SK-N-SH (cell line): ENCODE measurements around the gene UBR1. TPM values are rescaled to one million over a fixed set of nuclear protein-coding genes. Genes with fewer than 3 reads are reported as not detected.

Experiments used
- CTCF ChIA-PET: fragments of 300-600, 350-600 bp; formaldehyde crosslinking; extraction: SDS; loops from one replicate; lab custom pipeline; 2021; lab: Yijun Ruan, JAX
- POLR2A ChIA-PET: fragments of 350-600 bp; sonication (Branson Sonifier 250); formaldehyde crosslinking; extraction: SDS; loops from one replicate; lab custom pipeline; 2020; ENCODE audit warnings: antibody characterized with exemption, inconsistent platforms; lab: Yijun Ruan, JAX
- DNase-seq: peaks from one replicate; pipeline ENCODE4 v3.0.0; 2012
- H2AFZ ChIP-seq: fragments of 200-600 bp; sonication (generic); 2 replicates; pipeline ENCODE4 v1.8.1; 2016; ENCODE audit warnings: antibody characterized with exemption, mild to moderate bottlenecking, low read depth
- H3F3A ChIP-seq: fragments of 200-600 bp; sonication (generic); replicated peaks from 2 replicates; pipeline ENCODE3; 2016; ENCODE audit warnings: antibody characterized with exemption, mild to moderate bottlenecking; ENCODE audit not compliant: insufficient read depth
- H3K27ac ChIP-seq, 2 experiments: fragments of 200-500 bp in 1 of 2; fragments of 200-600 bp in 1 of 2; sonication (Bioruptor generic) in 1 of 2; sonication (generic), shearing (Covaris generic) in 1 of 2; 2 replicates each; pipeline versions ENCODE4 v1.5.1 to v1.6.1; 2014 to 2016; ENCODE audit warnings: low read depth in 2 of 2, inconsistent platforms in 1 of 2, low read length in 1 of 2, mild to moderate bottlenecking in 1 of 2, mixed read lengths in 1 of 2
- H3K27me3 ChIP-seq: fragments of 200-600 bp; sonication (generic), shearing (Covaris generic); 2 replicates; pipeline ENCODE4 v1.6.1; 2016; ENCODE audit warnings: mixed run types; ENCODE audit not compliant: insufficient read depth
- H3K36me3 ChIP-seq, 2 experiments: fragments of 200-500 bp in 1 of 2; fragments of 200-600 bp in 1 of 2; sonication (Bioruptor generic) in 1 of 2; sonication (generic) in 1 of 2; replicated peaks in 1 of 2; 2 replicates each; pipeline versions ENCODE3 to v1.5.1; 2014 to 2016; ENCODE audit warnings: low read length in 1 of 2, mild to moderate bottlenecking in 1 of 2; ENCODE audit not compliant: insufficient read depth in 2 of 2, control insufficient read depth in 1 of 2
- H3K4me1 ChIP-seq, 2 experiments: fragments of 200-500 bp in 1 of 2; fragments of 200-600 bp in 1 of 2; sonication (Bioruptor generic) in 1 of 2; sonication (generic), shearing (Covaris generic) in 1 of 2; 2 replicates each; pipeline versions ENCODE4 v1.5.1 to v1.6.1; 2014 to 2016; ENCODE audit warnings: low read depth in 1 of 2, low read length in 1 of 2, mixed run types in 1 of 2; ENCODE audit not compliant: insufficient read depth in 2 of 2, control insufficient read depth in 1 of 2
- H3K4me2 ChIP-seq: fragments of 200-600 bp; sonication (generic), shearing (Covaris generic); 2 replicates; pipeline ENCODE4 v1.6.1; 2017; ENCODE audit warnings: mixed run types
- H3K4me3 ChIP-seq, 2 experiments: fragments of 200-500 bp in 1 of 2; fragments of 200-600 bp in 1 of 2; sonication (Bioruptor generic) in 1 of 2; sonication (generic), shearing (Covaris generic) in 1 of 2; 2 replicates each; pipeline versions ENCODE4 v1.5.1 to v1.8.1; 2014 to 2016; ENCODE audit warnings: low read depth in 2 of 2, inconsistent platforms in 1 of 2, low read length in 1 of 2, mild to moderate bottlenecking in 1 of 2, mixed read lengths in 1 of 2, moderate library complexity in 1 of 2
- H3K79me2 ChIP-seq: fragments of 200-600 bp; sonication (generic); 2 replicates; pipeline ENCODE4 v1.8.1; 2017; ENCODE audit warnings: mild to moderate bottlenecking; ENCODE audit not compliant: insufficient read depth
- H3K9ac ChIP-seq: fragments of 200-600 bp; sonication (generic); 2 replicates; pipeline ENCODE4 v1.6.1; 2017; ENCODE audit warnings: mixed run types
- H3K9me2 ChIP-seq: fragments of 200-600 bp; sonication (generic); 2 replicates; pipeline ENCODE4 v1.6.1; 2017; ENCODE audit warnings: mixed run types
- H3K9me3 ChIP-seq: fragments of 200-600 bp; sonication (generic); 2 replicates; pipeline ENCODE4 v1.6.1; 2017; ENCODE audit warnings: mixed run types, mild to moderate bottlenecking, moderate library complexity
- H4K20me1 ChIP-seq: fragments of 200-600 bp; sonication (generic); 2 replicates; pipeline ENCODE4 v1.6.1; 2017; ENCODE audit warnings: mild to moderate bottlenecking, mixed run types; ENCODE audit not compliant: insufficient read depth
- EP300 ChIP-seq, 2 experiments: IDR thresholded peaks; 2 replicates each; pipeline versions ENCODE4 v1.4.0 to v1.6.1; 2012; ENCODE audit warnings: borderline replicate concordance in 1 of 2, low read depth in 1 of 2, low read length in 1 of 2
- JUND ChIP-seq: IDR thresholded peaks from 2 replicates; pipeline ENCODE4 v1.4.0; 2012
- MEF2A ChIP-seq: IDR thresholded peaks from 2 replicates; pipeline ENCODE4 v1.4.0; 2012; ENCODE audit warnings: low read depth, borderline replicate concordance
- MXI1 ChIP-seq: IDR thresholded peaks from 2 replicates; pipeline ENCODE4 v1.6.1; 2012; ENCODE audit warnings: mild to moderate bottlenecking, low read depth, low read length, improper control_type of control experiment
- NFIC ChIP-seq: IDR thresholded peaks from 2 replicates; pipeline ENCODE4 v1.4.0; 2012; ENCODE audit warnings: borderline replicate concordance
- RFX5 ChIP-seq: IDR thresholded peaks from 2 replicates; pipeline ENCODE4 v1.6.1; 2012; ENCODE audit warnings: mild to moderate bottlenecking, improper control_type of control experiment, low read length
- RXRA ChIP-seq: IDR thresholded peaks from 2 replicates; pipeline ENCODE4 v1.4.0; 2012; ENCODE audit warnings: low read depth, mild to moderate bottlenecking, borderline replicate concordance
- SIN3A ChIP-seq: IDR thresholded peaks from 2 replicates; pipeline ENCODE4 v1.6.1; 2012; ENCODE audit warnings: low read depth, mild to moderate bottlenecking, low read length, moderate library complexity, borderline replicate concordance
- YY1 ChIP-seq: IDR thresholded peaks from 2 replicates; pipeline ENCODE4 v1.4.0; 2012; ENCODE audit warnings: low read depth, mild to moderate bottlenecking
- WGBS: methylation state at CpG from one replicate; pipeline ENCODE4 v1.1.6; 2017; ENCODE audit warnings: low lambda C conversion rate; 5-methylcytosine and 5-hydroxymethylcytosine counted together
- polyA plus RNA-seq, 3 experiments: library from polyadenylated mRNA; depleted of rRNA; stranded (reverse); fragments of >200 nt; gene quantifications; 2 replicates each; pipeline ENCODE4 v1.2.3, GENCODE V29; 2012
- TF ChIP-seq, protein P1 (sequence below): IDR thresholded peaks from 2 replicates; pipeline ENCODE4 v1.4.0; 2012; ENCODE audit warnings: low read depth, borderline replicate concordance
- TF ChIP-seq, protein P2 (sequence below): fragments of 150-350 bp; IDR thresholded peaks from 2 replicates; pipeline ENCODE4 v1.6.1; 2017; ENCODE audit warnings: antibody characterized with exemption, low read length, low read depth, borderline replicate concordance
- TF ChIP-seq, protein P3 (sequence below): IDR thresholded peaks from 2 replicates; pipeline ENCODE4 v1.4.0; 2012; ENCODE audit warnings: low read depth
- TF ChIP-seq, protein P4 (sequence below): fragments of 200-600 bp; sonication (generic); IDR thresholded peaks from 2 replicates; pipeline ENCODE4 v1.6.1; 2017; ENCODE audit warnings: antibody characterized with exemption, mild to moderate bottlenecking, moderate library complexity
- TF ChIP-seq, protein P5 (sequence below): IDR thresholded peaks from 2 replicates; pipeline ENCODE4 v1.4.0; 2012; ENCODE audit warnings: low read depth, borderline replicate concordance

Gene UBR1
- polyA plus RNA-seq, 1 of the 3 experiments (the other 2 are of a cell fraction) = 3.7 TPM

DNA sequence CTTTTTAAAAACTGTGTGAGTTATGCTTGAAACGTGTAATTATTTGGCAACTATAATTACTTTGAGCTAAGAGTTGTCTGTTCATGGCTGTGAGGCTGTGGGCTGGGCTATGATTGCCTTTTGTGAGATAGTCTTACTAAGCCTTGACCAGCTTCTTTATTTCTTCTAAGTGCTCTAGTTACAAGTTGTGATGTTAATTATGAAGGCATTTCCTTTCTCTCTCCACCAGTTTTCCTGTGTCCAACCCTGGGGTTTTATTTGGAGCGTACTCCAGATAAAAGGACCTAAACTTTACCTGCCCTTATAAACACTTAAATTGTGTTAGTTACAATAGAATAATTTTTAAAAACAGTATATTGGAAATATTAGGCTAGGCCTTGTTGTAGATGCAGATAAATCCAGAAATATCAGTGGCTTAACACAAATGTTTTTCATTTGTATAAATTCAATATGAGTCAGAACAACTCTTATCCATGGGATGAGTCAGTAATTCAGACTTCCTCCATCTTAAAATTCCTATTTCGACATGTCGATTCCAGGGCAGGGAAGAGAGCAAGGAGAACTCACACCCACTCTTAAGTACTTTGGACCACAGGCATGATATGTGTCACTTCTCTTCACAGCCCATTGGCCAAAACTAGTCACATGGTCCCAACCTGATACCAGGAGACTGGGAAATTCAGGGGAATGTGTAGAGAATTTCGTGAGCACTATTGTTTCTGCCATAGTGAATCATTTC lies 44.5 kb upstream of the UBR1 start (continued):
- TF ChIP-seq, protein P1, sequence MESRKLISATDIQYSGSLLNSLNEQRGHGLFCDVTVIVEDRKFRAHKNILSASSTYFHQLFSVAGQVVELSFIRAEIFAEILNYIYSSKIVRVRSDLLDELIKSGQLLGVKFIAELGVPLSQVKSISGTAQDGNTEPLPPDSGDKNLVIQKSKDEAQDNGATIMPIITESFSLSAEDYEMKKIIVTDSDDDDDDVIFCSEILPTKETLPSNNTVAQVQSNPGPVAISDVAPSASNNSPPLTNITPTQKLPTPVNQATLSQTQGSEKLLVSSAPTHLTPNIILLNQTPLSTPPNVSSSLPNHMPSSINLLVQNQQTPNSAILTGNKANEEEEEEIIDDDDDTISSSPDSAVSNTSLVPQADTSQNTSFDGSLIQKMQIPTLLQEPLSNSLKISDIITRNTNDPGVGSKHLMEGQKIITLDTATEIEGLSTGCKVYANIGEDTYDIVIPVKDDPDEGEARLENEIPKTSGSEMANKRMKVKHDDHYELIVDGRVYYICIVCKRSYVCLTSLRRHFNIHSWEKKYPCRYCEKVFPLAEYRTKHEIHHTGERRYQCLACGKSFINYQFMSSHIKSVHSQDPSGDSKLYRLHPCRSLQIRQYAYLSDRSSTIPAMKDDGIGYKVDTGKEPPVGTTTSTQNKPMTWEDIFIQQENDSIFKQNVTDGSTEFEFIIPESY = no peak
- TF ChIP-seq RFX5 (no peak), MXI1 (no peak), SIN3A (no peak), YY1 (peak; percentile 65; the same call in 1 of the 2 replicates), NFIC (no peak), JUND (peak; percentile 62)
- TF ChIP-seq, protein P2, sequence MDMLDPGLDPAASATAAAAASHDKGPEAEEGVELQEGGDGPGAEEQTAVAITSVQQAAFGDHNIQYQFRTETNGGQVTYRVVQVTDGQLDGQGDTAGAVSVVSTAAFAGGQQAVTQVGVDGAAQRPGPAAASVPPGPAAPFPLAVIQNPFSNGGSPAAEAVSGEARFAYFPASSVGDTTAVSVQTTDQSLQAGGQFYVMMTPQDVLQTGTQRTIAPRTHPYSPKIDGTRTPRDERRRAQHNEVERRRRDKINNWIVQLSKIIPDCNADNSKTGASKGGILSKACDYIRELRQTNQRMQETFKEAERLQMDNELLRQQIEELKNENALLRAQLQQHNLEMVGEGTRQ = no peak
- TF ChIP-seq, protein P3, sequence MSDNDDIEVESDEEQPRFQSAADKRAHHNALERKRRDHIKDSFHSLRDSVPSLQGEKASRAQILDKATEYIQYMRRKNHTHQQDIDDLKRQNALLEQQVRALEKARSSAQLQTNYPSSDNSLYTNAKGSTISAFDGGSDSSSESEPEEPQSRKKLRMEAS = no peak

DNA sequence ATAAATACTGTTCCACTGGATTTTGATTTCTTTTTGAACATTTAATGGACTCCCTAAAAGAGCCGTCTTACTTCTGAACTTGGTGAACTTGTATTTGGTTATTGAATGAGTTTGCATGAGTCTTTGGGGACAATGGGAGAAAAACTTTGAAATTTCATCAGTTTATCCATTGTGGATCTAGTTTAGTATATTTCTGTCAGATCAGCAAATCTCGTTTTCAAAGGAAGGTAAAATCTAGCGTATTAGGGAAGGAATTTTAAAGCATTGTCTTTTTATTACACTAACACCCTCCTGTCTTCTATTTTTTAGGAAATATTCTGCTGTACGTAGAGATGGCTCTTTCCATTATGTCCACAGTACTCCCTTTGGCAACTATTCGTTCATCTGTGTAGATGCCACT lies 40.3 kb upstream of the UBR1 start:
- Histone ChIP-seq H3K4me3 (no peak overlapping the region), H3K9me2 (no peaks in the 10 kb centered on the region), H3K27ac (no peak overlapping the region), H3K9ac (no peak overlapping the region), H3K79me2 (no peaks in the 10 kb centered on the region), H3K4me1 (peaks cover 0 to 6% of the 10 kb centered on the region in 2 experiments; a peak in 1 of 4 replicates), H3K9me3 (no peaks in the 10 kb centered on the region), H3K4me2 (no peak overlapping the region), H3K36me3 (peaks cover 28 to 30% of the 10 kb centered on the region in 2 experiments), H3K27me3 (no peaks in the 10 kb centered on the region), H3F3A (peaks cover 27% of the 10 kb centered on the region), H2AFZ (no peak overlapping the region), H4K20me1 (no peaks in the 10 kb centered on the region)
- 94% methylated on average over 5 of the region's 5 CpGs for WGBS
- no peak for DNase-seq
- TF ChIP-seq, protein P4, sequence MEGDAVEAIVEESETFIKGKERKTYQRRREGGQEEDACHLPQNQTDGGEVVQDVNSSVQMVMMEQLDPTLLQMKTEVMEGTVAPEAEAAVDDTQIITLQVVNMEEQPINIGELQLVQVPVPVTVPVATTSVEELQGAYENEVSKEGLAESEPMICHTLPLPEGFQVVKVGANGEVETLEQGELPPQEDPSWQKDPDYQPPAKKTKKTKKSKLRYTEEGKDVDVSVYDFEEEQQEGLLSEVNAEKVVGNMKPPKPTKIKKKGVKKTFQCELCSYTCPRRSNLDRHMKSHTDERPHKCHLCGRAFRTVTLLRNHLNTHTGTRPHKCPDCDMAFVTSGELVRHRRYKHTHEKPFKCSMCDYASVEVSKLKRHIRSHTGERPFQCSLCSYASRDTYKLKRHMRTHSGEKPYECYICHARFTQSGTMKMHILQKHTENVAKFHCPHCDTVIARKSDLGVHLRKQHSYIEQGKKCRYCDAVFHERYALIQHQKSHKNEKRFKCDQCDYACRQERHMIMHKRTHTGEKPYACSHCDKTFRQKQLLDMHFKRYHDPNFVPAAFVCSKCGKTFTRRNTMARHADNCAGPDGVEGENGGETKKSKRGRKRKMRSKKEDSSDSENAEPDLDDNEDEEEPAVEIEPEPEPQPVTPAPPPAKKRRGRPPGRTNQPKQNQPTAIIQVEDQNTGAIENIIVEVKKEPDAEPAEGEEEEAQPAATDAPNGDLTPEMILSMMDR = no peak
- TF ChIP-seq, protein P1 = no peak
- no peak for TF ChIP-seq JUND
- TF ChIP-seq, protein P5, sequence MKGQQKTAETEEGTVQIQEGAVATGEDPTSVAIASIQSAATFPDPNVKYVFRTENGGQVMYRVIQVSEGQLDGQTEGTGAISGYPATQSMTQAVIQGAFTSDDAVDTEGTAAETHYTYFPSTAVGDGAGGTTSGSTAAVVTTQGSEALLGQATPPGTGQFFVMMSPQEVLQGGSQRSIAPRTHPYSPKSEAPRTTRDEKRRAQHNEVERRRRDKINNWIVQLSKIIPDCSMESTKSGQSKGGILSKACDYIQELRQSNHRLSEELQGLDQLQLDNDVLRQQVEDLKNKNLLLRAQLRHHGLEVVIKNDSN = no peak
- no peak for TF ChIP-seq RXRA
- TF ChIP-seq MXI1 = no peak
- TF ChIP-seq MEF2A = no peak
- no peak for TF ChIP-seq EP300 (IDR thresholded peaks at IDR 0.05; ENCODE audit: borderline replicate concordance in 1 of 2, low read depth in 1 of 2, low read length in 1 of 2)
- TF ChIP-seq, protein P2 = no peak
- POLR2A ChIA-PET = no interaction called here
- CTCF ChIA-PET = no interaction called here
